HepG2 (cell line): ENCODE measurements around the gene WDR81. TPM values are rescaled to one million over a fixed set of nuclear protein-coding genes. Genes with fewer than 3 reads are reported as not detected.
A peak's percentile ranks its signal among the peaks of the same experiment; 100 is the strongest.

ENCODE experiments used
- ATM ChIP-seq: fragments of 450-650 bp; IDR thresholded peaks from 2 replicates; pipeline ENCODE4 v1.7.1; 2017; ENCODE audit warnings: mild to moderate bottlenecking, borderline replicate concordance
- DNMT3B ChIP-seq: conservative IDR thresholded peaks from 2 replicates; pipeline ENCODE4 v1.6.1; 2016; ENCODE audit warnings: missing biosample characterization, control low read depth
- ELF3 ChIP-seq: IDR thresholded peaks from 2 replicates; pipeline ENCODE4 v1.6.1; 2016; ENCODE audit warnings: missing genetic modification reagents, missing compliant biosample characterization
- ELK4 ChIP-seq: sonication (generic); formaldehyde crosslinking; IDR thresholded peaks from 2 replicates; pipeline ENCODE4 v1.9.0; 2021; ENCODE audit warnings: missing genetic modification reagents, borderline replicate concordance
- FLYWCH1 ChIP-seq: sonication (generic); formaldehyde crosslinking; IDR thresholded peaks from 2 replicates; pipeline ENCODE4 v1.8.1; 2023; ENCODE audit warnings: mild to moderate bottlenecking, missing genetic modification reagents
- FOSL2 ChIP-seq: sonication (generic); formaldehyde crosslinking; IDR thresholded peaks from 2 replicates; pipeline ENCODE4 v1.4.0; 2020; ENCODE audit warnings: missing genetic modification reagents
- HHEX ChIP-seq: IDR thresholded peaks from 2 replicates; pipeline ENCODE4 v1.6.1; 2016; ENCODE audit warnings: control low read depth
- HMG20B ChIP-seq: conservative IDR thresholded peaks from 2 replicates; pipeline ENCODE4 v1.6.1; 2016; ENCODE audit warnings: missing genetic modification reagents, missing compliant biosample characterization
- MYNN ChIP-seq: sonication (generic); formaldehyde crosslinking; IDR thresholded peaks from 2 replicates; pipeline ENCODE4 v1.4.0; 2020; ENCODE audit warnings: mild to moderate bottlenecking, low read depth, missing genetic modification reagents
- PATZ1 ChIP-seq: sonication (generic); formaldehyde crosslinking; IDR thresholded peaks from 2 replicates; pipeline ENCODE4 v1.4.0; 2020; ENCODE audit warnings: missing genetic modification reagents
- PHB2 ChIP-seq: fragments of 450-650 bp; IDR thresholded peaks from 2 replicates; pipeline ENCODE4 v1.6.1; 2018; ENCODE audit not compliant: partially characterized antibody
- RFX5 ChIP-seq: IDR thresholded peaks from 2 replicates; pipeline ENCODE4 v1.6.1; 2011; ENCODE audit warnings: low read depth, low read length, improper control_type of control experiment
- TSC22D2 ChIP-seq: sonication (generic); formaldehyde crosslinking; IDR thresholded peaks from 2 replicates; pipeline ENCODE4 v1.5.1; 2020; ENCODE audit warnings: missing genetic modification reagents, mild to moderate bottlenecking, borderline replicate concordance
- ZFP36L1 ChIP-seq: sonication (generic); formaldehyde crosslinking; IDR thresholded peaks from 2 replicates; pipeline ENCODE4 v1.8.0; 2022; ENCODE audit warnings: mild to moderate bottlenecking, missing genetic modification reagents, moderate library complexity
- ZFP41 ChIP-seq: sonication (generic); formaldehyde crosslinking; IDR thresholded peaks from 2 replicates; pipeline ENCODE4 v1.4.0; 2020; ENCODE audit warnings: mild to moderate bottlenecking, missing genetic modification reagents, borderline replicate concordance
- ZNF17 ChIP-seq: sonication (generic); formaldehyde crosslinking; IDR thresholded peaks from 2 replicates; pipeline ENCODE4 v1.5.0; 2020; ENCODE audit warnings: mild to moderate bottlenecking, missing genetic modification reagents
- ZNF281 ChIP-seq: sonication (generic); formaldehyde crosslinking; IDR thresholded peaks from 2 replicates; pipeline ENCODE4 v1.4.0; 2020; ENCODE audit warnings: missing genetic modification reagents, borderline replicate concordance
- ZNF574 ChIP-seq: sonication (generic); formaldehyde crosslinking; IDR thresholded peaks from 2 replicates; pipeline ENCODE4 v1.4.0; 2020; ENCODE audit warnings: missing genetic modification reagents
- ZNF740 ChIP-seq: sonication (generic); formaldehyde crosslinking; IDR thresholded peaks from 2 replicates; pipeline ENCODE4 v1.4.0; 2020; ENCODE audit warnings: missing genetic modification reagents
- ZNF766 ChIP-seq: sonication (generic); formaldehyde crosslinking; IDR thresholded peaks from 2 replicates; pipeline ENCODE4 v1.5.0; 2020; ENCODE audit warnings: missing genetic modification reagents, borderline replicate concordance
- polyA plus RNA-seq, 8 experiments: library from polyadenylated mRNA; depleted of rRNA in 3 of 8; stranded (reverse) in 7 of 8; unstranded in 1 of 8; fragments of >200 nt; fragmentation: Illumina TruSeq in 4 of 8; extraction: Trizol in 4 of 8; gene quantifications; 2 replicates each; pipeline versions ENCODE4 v1.2.1 to v1.2.3, GENCODE V29; 2011 to 2016; ENCODE audit warnings: low read depth in 4 of 8, missing spikeins in 1 of 8, mixed read lengths in 1 of 8; ENCODE audit not compliant: insufficient read depth in 1 of 8
- total RNA-seq, 5 experiments: library from RNA; depleted of rRNA; stranded (reverse); fragments of >200 nt; fragmentation: Illumina TruSeq; extraction: Trizol; gene quantifications; 2 replicates each; pipeline ENCODE4 v1.2.3, GENCODE V29; 2016; ENCODE audit warnings: low read depth in 1 of 5

WDR81 gene
- total and polyA plus RNA-seq, 2 of the 13 experiments (the other 11 are each of a cell fraction or from before 2014, with no cell fraction given) = 9.1 to 16.7 TPM

GRCh38 chr17:1735834-1736347 lies 11.4 kb downstream of the WDR81 start (continued):
- TF ChIP-seq PATZ1 (CRISPR knock-in tag) (peak; percentile 64), DNMT3B (CRISPR knock-in tag) (no peak), HMG20B (no peak), RFX5 (no peak), ZNF740 (CRISPR knock-in tag) (no peak), MYNN (CRISPR knock-in tag) (no peak), ZFP41 (CRISPR knock-in tag) (no peak), ZNF574 (CRISPR knock-in tag) (no peak), ZNF766 (CRISPR knock-in tag) (0 out of 2 replicates have a peak, but pooled peaks have one; percentile 26), ZNF281 (no peak), ATM (no peak), ZNF17 (CRISPR knock-in tag) (no peak), PHB2 (no peak), ZFP36L1 (CRISPR knock-in tag) (no peak), TSC22D2 (CRISPR knock-in tag) (no peak), ELF3 (CRISPR knock-in tag) (no peak), ELK4 (CRISPR knock-in tag) (no peak), FLYWCH1 (CRISPR knock-in tag) (no peak), HHEX (CRISPR knock-in tag) (no peak), FOSL2 (CRISPR knock-in tag) (no peak)
